Measurements from ENCODE around the gene PUS3.

The PUS3 gene

DNA sequence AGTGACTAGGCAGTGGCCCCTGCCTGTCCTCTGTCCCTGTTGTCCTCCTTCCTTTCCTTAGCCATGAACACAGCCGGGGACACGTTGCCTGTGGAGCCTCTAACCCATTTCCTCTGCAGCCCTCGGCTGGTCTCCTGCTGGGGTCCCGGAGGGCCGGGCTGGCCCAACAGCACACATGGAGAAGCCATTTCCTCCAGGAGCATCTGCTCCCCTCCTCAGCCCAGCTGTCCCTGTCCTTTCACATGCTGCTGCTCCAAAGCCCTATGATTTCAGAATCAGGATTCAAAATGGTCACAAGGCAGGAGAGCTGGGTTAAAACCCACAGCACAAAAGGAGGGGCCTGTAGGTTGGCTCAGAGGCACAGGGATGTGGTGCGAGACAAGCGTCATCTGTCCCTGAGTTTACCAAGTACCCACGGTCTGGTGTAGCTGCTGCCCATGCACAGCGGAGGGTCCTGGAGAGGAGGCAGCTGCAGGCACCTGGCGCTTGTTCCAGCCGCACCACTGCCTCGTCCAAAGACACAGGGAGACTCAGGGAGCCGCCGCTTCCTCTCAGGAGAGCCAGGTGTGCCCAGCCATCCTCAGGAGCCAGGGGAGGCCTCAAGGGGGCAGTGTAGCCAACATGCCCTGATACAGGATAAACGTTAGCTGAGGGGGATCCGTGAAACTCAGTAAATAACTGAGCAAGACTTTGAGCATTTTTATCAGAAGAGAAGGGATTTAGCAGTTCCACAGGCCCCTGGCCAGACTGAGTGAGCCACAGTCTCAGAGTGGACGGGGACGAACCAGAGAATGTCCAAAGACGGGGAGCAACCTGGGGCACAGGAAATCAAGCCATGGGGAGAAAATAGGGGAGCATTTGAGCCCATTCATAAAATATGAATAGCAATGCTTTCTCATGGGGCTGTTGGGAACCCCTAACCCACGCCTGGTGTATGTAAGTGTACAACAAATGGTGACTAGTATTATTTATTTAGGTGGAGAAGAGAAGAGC is 38.9 kb upstream of the PUS3 start:
- DNase-seq, result peak; percentile 26

DNA sequence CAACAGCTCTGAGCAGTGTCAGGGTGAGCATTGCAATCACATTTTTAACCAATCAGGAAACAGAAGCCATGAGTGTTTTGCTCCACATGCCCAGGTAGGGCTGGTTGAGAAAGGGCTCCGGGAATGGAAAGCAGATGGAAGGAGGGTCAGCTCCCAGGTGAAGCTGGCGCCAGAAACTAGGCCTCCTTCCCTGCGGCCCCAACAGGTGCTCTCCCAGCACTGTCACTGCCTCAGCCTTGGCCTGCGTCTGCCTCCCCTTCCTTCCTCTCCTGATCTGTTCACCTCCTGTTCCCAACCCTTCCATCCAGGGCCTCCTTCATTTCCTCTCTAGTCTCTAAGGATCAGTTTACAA is 38.2 kb upstream of the PUS3 start:
- DNase-seq, result no peak

- DNase-seq, result no peak
These were observed 37.1 kb upstream of the PUS3 start for GRCh38 chr11:125940145-125940544.

GRCh38 chr11:125939081-125939521 is 36.1 kb upstream of the PUS3 start:
- no peak for DNase-seq

DNA sequence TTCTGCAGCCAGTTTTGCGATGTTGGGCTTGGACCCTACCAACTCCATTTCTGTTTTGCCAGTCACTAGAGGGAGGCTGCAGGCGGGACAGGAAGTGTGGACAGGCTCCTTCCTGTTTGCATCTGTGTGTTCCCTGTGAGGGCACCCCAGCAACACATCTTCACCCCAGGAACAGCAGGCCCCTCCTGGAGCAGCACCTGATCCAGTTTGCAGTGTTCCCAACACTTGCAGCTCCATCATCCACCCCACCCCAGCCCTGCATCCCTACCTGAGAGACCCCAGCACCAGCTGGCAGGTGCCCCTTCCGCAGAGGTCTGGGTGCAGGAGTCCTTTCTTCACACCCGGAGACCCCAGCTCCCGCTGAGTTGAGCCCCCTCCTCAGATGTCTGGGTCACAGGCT is 35.4 kb upstream of the PUS3 start:
- no peak for DNase-seq

DNA sequence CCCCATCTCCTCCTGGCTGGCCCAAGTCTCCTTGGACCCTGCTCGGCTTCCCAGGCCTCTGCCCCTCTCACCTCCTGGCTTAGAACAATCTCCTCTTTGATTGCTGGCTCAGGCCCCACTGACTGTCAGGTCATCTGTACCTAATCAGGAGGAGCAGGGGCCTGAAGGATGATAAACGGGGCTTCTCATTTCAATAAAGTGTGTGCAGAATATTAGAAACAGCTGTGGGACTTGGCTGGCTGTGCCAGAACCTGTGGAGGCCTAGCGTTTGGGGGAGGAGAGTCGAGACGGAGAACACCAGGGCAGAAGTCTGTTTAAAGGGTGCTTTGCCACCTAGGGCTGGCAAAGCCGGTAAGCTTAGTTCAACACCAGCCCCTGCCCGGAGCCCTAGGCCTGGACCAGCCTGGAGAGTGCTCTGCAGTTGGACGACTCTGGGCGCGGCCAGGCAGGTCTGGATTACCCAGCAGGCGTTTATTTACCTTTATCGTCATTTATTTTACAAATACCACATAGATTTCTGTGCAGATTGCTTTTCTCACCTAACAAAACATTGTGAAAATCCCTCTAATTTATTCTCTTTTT is 32.7 kb upstream of the PUS3 start:
- no peak for DNase-seq

GRCh38 chr11:125935056-125935455 is 32.0 kb upstream of the PUS3 start:
- DNase-seq, result no peak

DNA sequence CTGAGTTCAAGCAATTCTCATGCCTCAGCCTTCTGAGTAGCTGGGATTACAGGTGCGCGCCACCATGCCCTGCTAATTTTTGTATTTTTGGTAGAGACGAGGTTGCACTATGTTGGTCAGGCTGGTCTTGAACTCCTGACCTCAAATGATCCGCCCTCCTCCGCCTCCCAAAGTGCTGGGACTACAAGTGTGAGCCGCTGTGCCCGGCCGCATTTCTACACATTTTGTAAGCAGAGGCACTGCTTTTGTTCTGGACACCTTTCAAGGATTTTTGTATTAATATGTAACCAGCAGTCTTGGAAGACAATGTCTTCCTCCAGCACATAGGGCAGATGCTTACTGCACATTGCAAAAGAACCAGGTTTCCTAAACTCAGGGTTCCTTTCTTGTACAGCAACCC is 31.5 kb upstream of the PUS3 start:
- DNase-seq, result no peak

DNA sequence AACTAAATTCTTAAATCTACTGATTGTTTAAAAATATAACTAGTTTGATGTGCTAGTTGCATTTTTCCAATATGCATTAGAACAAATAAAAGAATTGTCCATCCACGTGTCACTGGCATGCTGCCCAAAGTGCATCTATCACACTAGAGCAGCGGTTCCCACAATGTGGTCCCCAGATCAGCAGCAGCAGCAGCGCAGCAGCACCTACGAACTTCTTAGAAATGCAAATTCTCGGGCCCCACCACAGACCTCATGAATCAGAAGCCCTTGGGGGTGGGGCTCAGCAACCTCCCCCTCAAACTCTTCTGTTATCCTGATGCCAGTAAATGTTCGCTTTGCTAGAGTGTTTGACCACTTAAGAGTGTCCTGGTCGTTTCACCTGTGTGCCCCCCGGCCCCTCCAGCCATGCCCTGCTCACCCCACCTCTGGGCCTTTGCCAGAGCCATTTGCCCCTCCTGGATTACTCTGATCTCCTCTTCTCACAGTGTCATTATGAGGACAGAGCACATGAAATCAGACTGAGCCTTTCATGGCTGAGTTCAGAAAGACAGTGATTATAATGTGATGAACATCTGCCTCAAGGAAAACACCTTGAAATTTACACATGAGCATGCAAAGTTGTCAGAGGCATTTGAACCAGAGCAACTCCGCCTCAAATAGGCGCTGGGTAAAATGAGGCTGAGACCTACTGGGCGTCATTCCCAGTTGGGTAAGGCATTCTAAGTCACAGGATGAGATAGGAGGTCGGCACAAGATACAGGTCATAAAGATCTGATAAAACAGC is 30.2 kb upstream of the PUS3 start:
- DNase-seq, result no peak

DNA sequence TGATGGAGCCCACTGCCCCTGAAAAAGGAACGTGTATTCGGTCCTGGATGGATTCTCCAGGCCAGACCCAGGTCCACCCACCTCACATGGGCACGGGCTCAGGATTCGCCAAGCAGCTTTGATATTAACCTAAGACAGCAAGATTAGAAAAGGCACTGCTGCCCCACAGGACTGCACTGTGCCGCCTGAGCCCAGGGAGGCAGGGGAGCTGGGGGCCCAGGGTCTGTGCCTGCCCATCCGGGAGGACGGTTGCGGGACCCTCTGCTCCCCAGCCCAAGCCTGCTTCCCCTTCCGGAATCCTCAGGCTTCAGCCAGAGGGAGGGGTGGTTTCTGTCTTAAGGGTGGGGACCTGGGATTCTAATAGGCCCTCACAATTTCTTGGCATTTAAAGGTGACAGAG is 29.3 kb upstream of the PUS3 start:
- DNase-seq, result no peak

- DNase-seq, result no peak
These were observed 28.7 kb upstream of the PUS3 start for GRCh38 chr11:125931668-125932067.

GRCh38 chr11:125931116-125931515 is 28.1 kb upstream of the PUS3 start:
- DNase-seq, result no peak

DNA sequence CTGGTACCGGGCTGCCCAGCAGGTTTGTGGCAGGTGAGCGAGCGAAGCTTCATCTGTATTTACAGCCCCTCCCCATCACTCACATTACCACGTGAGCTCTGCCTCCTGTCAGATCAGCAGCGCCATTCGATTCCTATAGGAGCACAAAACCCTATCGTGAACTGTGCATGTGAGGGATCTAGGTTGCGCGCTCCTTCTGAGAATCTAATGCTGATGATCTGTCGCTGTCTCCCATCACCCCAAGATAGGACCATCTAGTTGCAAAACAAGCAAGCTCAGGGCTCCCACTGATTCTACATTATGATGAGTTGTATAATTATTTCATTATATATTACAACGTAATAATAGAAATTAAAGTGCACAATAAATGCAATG is 27.1 kb upstream of the PUS3 start:
- no peak for DNase-seq

GRCh38 chr11:125929445-125930075 is 26.6 kb upstream of the PUS3 start:
- no peak for DNase-seq

GRCh38 chr11:125926682-125927081 is 23.7 kb upstream of the PUS3 start:
- DNase-seq, result no peak

GRCh38 chr11:125925804-125926203 is 22.8 kb upstream of the PUS3 start:
- no peak for DNase-seq

DNA sequence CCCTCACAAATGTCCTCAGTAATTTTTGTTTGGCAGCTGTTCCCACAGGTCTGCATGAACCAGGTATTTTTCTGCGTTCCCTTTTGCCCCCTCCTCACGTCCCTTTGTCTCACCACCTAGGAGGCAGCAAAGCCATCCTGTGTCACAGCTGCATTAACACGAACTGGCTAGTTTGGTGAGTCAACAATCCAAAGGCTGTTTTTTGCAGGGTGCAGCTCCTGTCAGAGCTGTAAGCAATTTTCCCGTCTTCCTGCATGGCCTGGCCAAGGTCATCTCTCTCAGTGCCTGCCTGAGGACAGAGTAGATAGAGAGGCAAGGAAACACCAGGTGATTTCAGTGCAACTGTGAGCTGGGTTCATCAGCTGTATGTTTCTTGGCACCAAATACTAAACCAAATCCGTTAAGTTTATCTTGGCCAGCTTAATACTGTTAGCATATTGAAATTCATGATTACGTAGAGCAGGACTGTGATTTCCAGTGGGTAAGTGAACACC is 22.3 kb upstream of the PUS3 start:
- DNase-seq, result no peak

DNA sequence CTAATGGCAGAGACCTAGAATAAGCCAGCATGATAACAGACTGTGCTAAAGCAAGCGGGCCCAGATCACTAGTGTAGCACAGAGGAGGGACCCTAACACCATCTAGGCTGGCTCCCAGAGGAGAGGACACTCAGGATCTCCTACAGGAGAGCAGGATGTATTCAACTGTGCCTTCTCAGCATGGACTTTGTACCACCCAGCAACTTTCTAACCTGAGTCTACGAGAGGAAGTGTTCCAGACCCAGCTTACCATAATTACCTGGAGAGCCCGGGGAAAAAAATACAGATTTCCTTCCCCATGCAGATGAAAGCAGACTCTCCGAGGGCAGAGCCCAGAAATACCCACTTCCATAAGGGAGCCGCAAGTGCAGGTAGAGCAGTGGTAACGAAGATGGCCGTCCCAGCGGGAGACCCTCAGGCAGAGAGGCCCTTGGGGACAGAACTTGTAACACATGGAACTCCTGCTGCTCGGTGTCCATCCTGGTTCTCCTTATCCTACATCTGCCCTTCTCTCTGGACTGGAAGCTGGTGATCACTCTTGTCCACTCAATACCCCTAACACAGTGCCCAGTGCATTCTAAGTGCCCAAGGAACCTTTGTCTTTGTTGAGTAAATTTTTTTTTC is 21.5 kb upstream of the PUS3 start:
- no peak for DNase-seq

DNA sequence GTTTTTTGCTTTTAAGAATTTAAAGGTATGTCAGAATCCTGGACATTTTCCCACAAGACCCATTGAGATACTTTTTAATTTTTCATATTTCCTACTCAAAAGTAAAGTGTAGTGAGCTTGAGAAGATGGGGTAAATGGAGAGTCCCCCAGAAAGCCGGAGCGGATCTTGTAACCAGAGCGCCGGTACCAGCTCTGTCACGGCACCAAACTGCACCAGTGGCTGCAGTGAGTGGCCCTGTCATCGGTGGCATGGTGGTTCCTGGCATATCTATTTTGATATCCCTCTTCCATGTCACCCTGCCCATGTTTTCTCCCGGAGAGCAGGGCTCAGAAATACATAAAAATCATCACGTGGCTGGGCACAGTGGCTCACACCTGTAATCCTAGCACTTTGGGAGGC is 20.6 kb upstream of the PUS3 start:
- DNase-seq, result no peak

- DNase-seq, result peak; percentile 32
These were observed 20.1 kb upstream of the PUS3 start for GRCh38 chr11:125923012-125923579.

DNA sequence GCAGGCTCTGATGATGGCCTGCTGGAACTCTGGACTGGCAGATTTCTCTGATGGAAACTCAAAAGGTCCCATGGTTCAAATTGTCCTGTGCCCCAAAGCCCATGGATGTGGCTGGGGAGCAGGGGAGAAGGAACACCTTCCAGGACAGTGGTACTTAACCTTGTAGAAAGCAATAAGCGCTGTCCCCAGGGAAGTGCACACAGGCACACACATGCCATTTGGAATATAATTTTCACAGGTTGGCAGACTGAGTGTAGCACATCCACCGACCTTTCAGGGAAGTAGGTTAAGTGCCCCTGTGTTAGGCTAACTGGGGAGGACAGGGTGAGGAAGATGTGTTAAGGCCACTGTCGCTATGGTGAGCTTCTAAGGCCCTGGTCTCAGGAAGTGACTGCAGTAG is 19.1 kb upstream of the PUS3 start:
- DNase-seq, result no peak

DNA sequence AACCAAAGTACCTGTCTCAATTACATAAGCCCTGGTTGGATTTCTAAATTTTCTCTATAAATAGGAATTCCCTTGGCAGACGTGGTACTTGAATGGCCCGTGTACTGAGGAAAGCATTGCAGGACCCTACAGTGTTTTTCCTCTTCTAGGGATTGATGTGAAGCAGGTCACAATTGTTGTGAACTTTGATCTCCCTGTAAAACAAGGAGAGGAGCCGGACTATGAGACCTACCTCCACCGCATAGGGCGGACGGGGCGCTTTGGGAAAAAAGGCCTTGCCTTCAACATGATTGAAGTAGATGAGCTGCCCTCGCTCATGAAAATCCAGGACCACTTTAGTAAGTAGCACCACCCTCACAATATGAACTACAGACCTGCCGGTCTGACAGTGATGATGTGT is 18.0 kb upstream of the PUS3 start:
- DNase-seq, result no peak

Measured in T-helper 9 cell (primary cell).